Neural progenitor cell (in vitro differentiated cells): ENCODE measurements around the gene AGPAT1. TPM values are rescaled to one million over a fixed set of nuclear protein-coding genes. Genes with fewer than 3 reads are reported as not detected.
A peak's percentile ranks its signal among the peaks of the same experiment; 100 is the strongest.

Experiments
- DNase-seq: peaks from one replicate; pipeline ENCODE4 v3.0.0-alpha.2; 2016; ENCODE audit warnings: low spot score
- H2AFZ ChIP-seq: fragments of 200-600 bp; sonication (generic); replicated peaks from 2 replicates; pipeline ENCODE4 v1.6.1; 2016; ENCODE audit warnings: antibody characterized with exemption
- H3F3A ChIP-seq: fragments of 200-600 bp; sonication (generic); 2 replicates; pipeline ENCODE4 v1.6.1; 2016; ENCODE audit warnings: antibody characterized with exemption, low read depth
- H3K27ac ChIP-seq: fragments of 200-600 bp; sonication (generic); 2 replicates; pipeline ENCODE4 v1.5.1; 2016; ENCODE audit warnings: mild to moderate bottlenecking
- H3K27me3 ChIP-seq: fragments of 200-600 bp; sonication (generic); 2 replicates; pipeline ENCODE4 v1.6.1; 2016; ENCODE audit warnings: mild to moderate bottlenecking, moderate library complexity
- H3K36me3 ChIP-seq: fragments of 200-600 bp; sonication (generic); 2 replicates; pipeline ENCODE4 v1.5.1; 2016
- H3K4me1 ChIP-seq: fragments of 200-600 bp; sonication (generic); 2 replicates; pipeline ENCODE4 v1.6.1; 2016; ENCODE audit warnings: mixed run types
- H3K4me2 ChIP-seq: fragments of 200-600 bp; sonication (generic); 2 replicates; pipeline ENCODE4 v1.6.1; 2016
- H3K4me3 ChIP-seq: fragments of 200-600 bp; sonication (generic); 2 replicates; pipeline ENCODE4 v1.5.1; 2016
- H3K79me2 ChIP-seq: fragments of 200-600 bp; sonication (generic); 2 replicates; pipeline ENCODE4 v1.6.1; 2016; ENCODE audit warnings: low read depth
- H3K9ac ChIP-seq: fragments of 200-600 bp; sonication (generic); 2 replicates; pipeline ENCODE4 v1.6.1; 2016
- H3K9me3 ChIP-seq: fragments of 200-600 bp; sonication (generic); 2 replicates; pipeline ENCODE4 v1.5.1; 2016; ENCODE audit warnings: low read depth
- H4K20me1 ChIP-seq: fragments of 200-600 bp; sonication (generic); 2 replicates; pipeline ENCODE4 v1.6.1; 2016; ENCODE audit warnings: low read depth
- H3K27ac Mint-ChIP-seq: 3 replicates; pipeline ENCODE4 v1.8.0; 2021; ENCODE audit warnings: mixed read lengths
- H3K27me3 Mint-ChIP-seq: 2 replicates; pipeline ENCODE4 v1.8.0; 2022; ENCODE audit warnings: low read depth, mild to moderate bottlenecking, inconsistent platforms, moderate library complexity, mixed read lengths; ENCODE audit not compliant: insufficient read depth
- H3K36me3 Mint-ChIP-seq: 3 replicates; pipeline ENCODE4 v1.8.0; 2021; ENCODE audit warnings: mixed read lengths
- H3K4me1 Mint-ChIP-seq: 3 replicates; pipeline ENCODE4 v1.8.0; 2021; ENCODE audit warnings: mixed read lengths
- H3K4me3 Mint-ChIP-seq: 3 replicates; pipeline ENCODE4 v1.8.0; 2021; ENCODE audit warnings: mild to moderate bottlenecking, moderate library complexity, mixed read lengths
- H3K9me3 Mint-ChIP-seq: 3 replicates; pipeline ENCODE4 v1.8.0; 2020; ENCODE audit warnings: mixed read lengths
- EZH2 ChIP-seq: fragments of 200-600 bp; sonication (generic); IDR thresholded peaks from 2 replicates; pipeline ENCODE4 v1.6.1; 2017; ENCODE audit warnings: antibody characterized with exemption, mild to moderate bottlenecking, moderate library complexity
- EZH2phosphoT487 ChIP-seq: fragments of 200-600 bp; sonication (generic); IDR thresholded peaks from 2 replicates; pipeline ENCODE4 v1.6.1; 2017; ENCODE audit warnings: antibody characterized with exemption
- total RNA-seq: library from RNA; depleted of rRNA; stranded (reverse); fragments of >200 nt; gene quantifications from 2 replicates; pipeline ENCODE4 v1.2.3, GENCODE V29; 2015; ENCODE audit warnings: low replicate concordance
- TF ChIP-seq, protein P1 (sequence below): fragments of 200-600 bp; sonication (generic); IDR thresholded peaks from 2 replicates; pipeline ENCODE4 v1.5.1; 2017; ENCODE audit warnings: antibody characterized with exemption, mild to moderate bottlenecking

Gene AGPAT1
- total RNA-seq, 1 donor from 2014 or later = 46.9 TPM

DNA sequence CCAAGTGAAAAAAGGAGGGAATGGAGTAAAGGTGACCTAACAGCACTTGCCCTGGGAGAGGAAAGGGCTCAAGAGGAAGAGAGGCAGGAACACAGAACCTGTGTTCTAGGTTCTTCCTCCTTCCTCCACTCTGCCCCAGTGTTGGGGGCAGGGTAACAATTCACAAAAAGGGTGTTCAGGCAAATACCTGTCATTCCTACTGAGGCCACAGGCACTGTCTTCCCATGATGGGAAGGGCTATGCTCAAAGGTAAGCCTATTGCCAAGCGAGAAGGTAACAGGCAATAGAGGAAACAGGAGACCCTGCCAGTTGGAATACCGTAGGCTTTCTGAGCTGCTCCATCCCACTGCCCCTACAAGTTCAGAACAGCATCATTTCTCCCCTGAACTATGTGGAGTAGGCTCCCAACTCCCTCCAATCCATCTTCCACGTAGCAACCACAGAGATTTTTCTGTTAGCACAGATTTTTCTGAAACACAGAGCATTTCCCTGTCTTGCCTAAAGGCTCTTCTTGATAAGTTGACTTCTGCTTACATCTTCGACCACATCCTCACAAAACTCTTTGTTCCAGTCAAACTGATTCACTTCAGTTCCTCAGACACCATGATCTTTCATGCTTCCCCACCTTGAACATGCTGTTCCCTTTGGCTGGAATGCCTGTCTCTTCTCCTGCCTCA, 2.7 kb downstream of the AGPAT1 start:
- Histone ChIP-seq H3K9ac (peak overlapping the region; percentile 4), H4K20me1 (peaks cover 35% of the 10 kb centered on the region), H3K9me3 (no peaks in the 10 kb centered on the region), H3K36me3 (no peaks in the 10 kb centered on the region), H3K4me2 (no peak overlapping the region), H2AFZ (no peak overlapping the region), H3F3A (peaks cover 29% of the 10 kb centered on the region), H3K4me3 (no peak overlapping the region), H3K79me2 (peaks cover 49% of the 10 kb centered on the region), H3K27ac (no peak overlapping the region), H3K27me3 (no peaks in the 10 kb centered on the region), H3K4me1 (peaks cover 19% of the 10 kb centered on the region)
- no peak for DNase-seq
- peaks cover 6% of the 10 kb centered on the region for H3K27me3 Mint-ChIP-seq
- no peak overlapping the region for H3K4me3 Mint-ChIP-seq
- no peak overlapping the region for H3K27ac Mint-ChIP-seq
- H3K36me3 Mint-ChIP-seq = peaks cover 21% of the 10 kb centered on the region
- H3K9me3 Mint-ChIP-seq = no peaks in the 10 kb centered on the region
- peaks cover 22% of the 10 kb centered on the region for H3K4me1 Mint-ChIP-seq
- TF ChIP-seq, protein P1, sequence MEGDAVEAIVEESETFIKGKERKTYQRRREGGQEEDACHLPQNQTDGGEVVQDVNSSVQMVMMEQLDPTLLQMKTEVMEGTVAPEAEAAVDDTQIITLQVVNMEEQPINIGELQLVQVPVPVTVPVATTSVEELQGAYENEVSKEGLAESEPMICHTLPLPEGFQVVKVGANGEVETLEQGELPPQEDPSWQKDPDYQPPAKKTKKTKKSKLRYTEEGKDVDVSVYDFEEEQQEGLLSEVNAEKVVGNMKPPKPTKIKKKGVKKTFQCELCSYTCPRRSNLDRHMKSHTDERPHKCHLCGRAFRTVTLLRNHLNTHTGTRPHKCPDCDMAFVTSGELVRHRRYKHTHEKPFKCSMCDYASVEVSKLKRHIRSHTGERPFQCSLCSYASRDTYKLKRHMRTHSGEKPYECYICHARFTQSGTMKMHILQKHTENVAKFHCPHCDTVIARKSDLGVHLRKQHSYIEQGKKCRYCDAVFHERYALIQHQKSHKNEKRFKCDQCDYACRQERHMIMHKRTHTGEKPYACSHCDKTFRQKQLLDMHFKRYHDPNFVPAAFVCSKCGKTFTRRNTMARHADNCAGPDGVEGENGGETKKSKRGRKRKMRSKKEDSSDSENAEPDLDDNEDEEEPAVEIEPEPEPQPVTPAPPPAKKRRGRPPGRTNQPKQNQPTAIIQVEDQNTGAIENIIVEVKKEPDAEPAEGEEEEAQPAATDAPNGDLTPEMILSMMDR = no peak
- TF ChIP-seq EZH2phosphoT487 (no peak), EZH2 (no peak)

DNA sequence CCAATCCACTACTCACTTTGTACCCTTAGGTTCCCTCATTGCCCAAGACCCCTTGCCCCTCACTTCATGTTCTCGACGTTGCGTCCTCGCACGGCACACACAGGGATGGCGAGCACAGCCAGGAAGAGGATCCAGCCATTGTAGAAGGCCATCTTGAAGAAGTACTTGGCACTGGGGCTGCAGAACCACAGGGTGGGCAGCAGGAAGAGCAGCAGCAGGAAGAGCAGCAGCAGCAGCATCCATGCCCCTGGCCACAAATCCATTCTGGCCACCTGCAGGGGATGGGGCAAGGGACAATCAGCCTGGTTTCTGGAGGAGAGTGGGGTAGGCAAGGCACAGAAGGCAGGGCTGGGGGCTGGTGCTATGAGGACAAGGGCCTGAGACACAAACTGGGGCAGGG, 4.7 kb downstream of the AGPAT1 start:
- H3K4me1 Mint-ChIP-seq = peaks cover 23% of the 10 kb centered on the region
- peaks cover 2% of the 10 kb centered on the region for H3K27me3 Mint-ChIP-seq
- Histone ChIP-seq H3K4me1 (peaks cover 25% of the 10 kb centered on the region), H3F3A (peaks cover 30% of the 10 kb centered on the region), H4K20me1 (peaks cover 37% of the 10 kb centered on the region), H3K4me3 (no peak overlapping the region), H3K27ac (no peak overlapping the region), H3K36me3 (no peaks in the 10 kb centered on the region), H3K9ac (no peak overlapping the region), H3K27me3 (no peaks in the 10 kb centered on the region), H2AFZ (no peak overlapping the region), H3K79me2 (peaks cover 45% of the 10 kb centered on the region), H3K4me2 (no peak overlapping the region), H3K9me3 (no peaks in the 10 kb centered on the region)
- H3K36me3 Mint-ChIP-seq = peaks cover 28% of the 10 kb centered on the region
- no peak overlapping the region for H3K4me3 Mint-ChIP-seq
- H3K27ac Mint-ChIP-seq = peak overlapping the region; percentile 33
- no peak for DNase-seq
- TF ChIP-seq EZH2 (no peak), EZH2phosphoT487 (no peak)
- TF ChIP-seq, protein P1 = no peak
- no peaks in the 10 kb centered on the region for H3K9me3 Mint-ChIP-seq

DNA sequence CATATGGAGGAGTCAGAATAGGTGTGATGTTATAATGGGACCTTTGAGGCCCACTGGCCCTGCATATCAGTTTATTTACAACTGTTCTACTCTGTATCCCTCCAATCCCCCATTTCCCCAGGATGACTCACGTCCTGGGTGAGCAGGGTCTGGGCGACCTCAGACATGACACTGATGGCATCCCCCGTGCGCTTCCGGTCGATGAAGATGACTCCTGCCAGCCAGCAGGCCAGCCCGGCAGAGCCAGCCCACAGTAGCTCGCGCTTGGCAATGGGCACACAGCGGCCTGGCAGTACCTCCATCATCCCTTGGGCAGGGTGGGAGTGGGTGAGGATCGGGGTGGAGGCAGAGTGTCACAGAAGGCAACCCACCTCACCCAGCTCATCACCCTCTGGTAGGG, 5.6 kb downstream of the AGPAT1 start:
- Histone ChIP-seq H4K20me1 (peaks cover 35% of the 10 kb centered on the region), H3K27ac (no peak overlapping the region), H3K4me2 (no peak overlapping the region), H2AFZ (no peak overlapping the region), H3K79me2 (peaks cover 38% of the 10 kb centered on the region), H3K27me3 (no peaks in the 10 kb centered on the region), H3K36me3 (no peaks in the 10 kb centered on the region), H3K4me1 (peaks cover 25% of the 10 kb centered on the region), H3K9ac (no peak overlapping the region), H3K9me3 (no peaks in the 10 kb centered on the region), H3F3A (peaks cover 35% of the 10 kb centered on the region), H3K4me3 (no peak overlapping the region)
- no peak for TF ChIP-seq EZH2
- TF ChIP-seq, protein P1 = no peak
- no peak for TF ChIP-seq EZH2phosphoT487
- no peak for DNase-seq
- no peak overlapping the region for H3K4me3 Mint-ChIP-seq
- peaks cover 2% of the 10 kb centered on the region for H3K27me3 Mint-ChIP-seq
- peaks cover 33% of the 10 kb centered on the region for H3K36me3 Mint-ChIP-seq
- peaks cover 20% of the 10 kb centered on the region for H3K4me1 Mint-ChIP-seq
- no peaks in the 10 kb centered on the region for H3K9me3 Mint-ChIP-seq
- no peak overlapping the region for H3K27ac Mint-ChIP-seq
